Measurements from ENCODE around the gene ZBTB7C.

Gene ZBTB7C

GRCh38 chr18:48387300-48387699 is 21.9 kb downstream of the ZBTB7C start:
- Mint-ChIP-seq H3K27me3 (peaks cover 23% of the 10 kb centered on the region), H3K36me3 (no peaks in the 10 kb centered on the region), H3K27ac (no peak overlapping the region), H3K9me3 (ENCODE audit: low read depth) (no peaks in the 10 kb centered on the region), H3K4me3 (no peak overlapping the region), H3K4me1 (ENCODE audit: low read depth) (no peaks in the 10 kb centered on the region)

- H3K9me3 Mint-ChIP-seq (ENCODE audit: low read depth), result no peaks in the 10 kb centered on the region
- H3K36me3 Mint-ChIP-seq, result no peaks in the 10 kb centered on the region
- no peak overlapping the region for H3K4me3 Mint-ChIP-seq
- no peaks in the 10 kb centered on the region for H3K4me1 Mint-ChIP-seq (ENCODE audit: low read depth)
- H3K27me3 Mint-ChIP-seq, result peaks cover 22% of the 10 kb centered on the region
- no peak overlapping the region for H3K27ac Mint-ChIP-seq
Measured at GRCh38 chr18:48385596-48385995, 23.6 kb downstream of the ZBTB7C start.

GRCh38 chr18:48376934-48377333 is 32.2 kb downstream of the ZBTB7C start:
- Mint-ChIP-seq H3K27me3 (peaks cover 27% of the 10 kb centered on the region), H3K9me3 (ENCODE audit: low read depth) (no peaks in the 10 kb centered on the region), H3K4me3 (no peak overlapping the region)

GRCh38 chr18:48376406-48376805 is 32.8 kb downstream of the ZBTB7C start:
- H3K27ac Mint-ChIP-seq, result no peak overlapping the region
- no peaks in the 10 kb centered on the region for H3K9me3 Mint-ChIP-seq (ENCODE audit: low read depth)
- peaks cover 27% of the 10 kb centered on the region for H3K27me3 Mint-ChIP-seq
- H3K4me1 Mint-ChIP-seq (ENCODE audit: low read depth), result no peaks in the 10 kb centered on the region
- no peak overlapping the region for H3K4me3 Mint-ChIP-seq
- H3K36me3 Mint-ChIP-seq, result no peaks in the 10 kb centered on the region

More at GRCh38 chr18:48376934-48377333, 32.2 kb downstream of the ZBTB7C start:
- Mint-ChIP-seq H3K36me3 (no peaks in the 10 kb centered on the region), H3K27ac (no peak overlapping the region), H3K4me1 (ENCODE audit: low read depth) (no peaks in the 10 kb centered on the region)

- Mint-ChIP-seq H3K9me3 (ENCODE audit: low read depth) (no peaks in the 10 kb centered on the region), H3K4me1 (ENCODE audit: low read depth) (no peaks in the 10 kb centered on the region), H3K27ac (no peak overlapping the region), H3K4me3 (no peak overlapping the region), H3K27me3 (peaks cover 22% of the 10 kb centered on the region), H3K36me3 (no peaks in the 10 kb centered on the region)
Measured at GRCh38 chr18:48375150-48375800, 33.9 kb downstream of the ZBTB7C start.

- H3K4me3 Mint-ChIP-seq, result no peak overlapping the region
- H3K27ac Mint-ChIP-seq, result no peak overlapping the region
- peaks cover 19% of the 10 kb centered on the region for H3K27me3 Mint-ChIP-seq
- H3K9me3 Mint-ChIP-seq (ENCODE audit: low read depth), result peaks cover 1% of the 10 kb centered on the region
- no peaks in the 10 kb centered on the region for H3K36me3 Mint-ChIP-seq
- H3K4me1 Mint-ChIP-seq (ENCODE audit: low read depth), result no peaks in the 10 kb centered on the region
Measured at GRCh38 chr18:48374423-48375149, 34.6 kb downstream of the ZBTB7C start.

GRCh38 chr18:48371854-48372602 is 37.2 kb downstream of the ZBTB7C start:
- Mint-ChIP-seq H3K4me1 (ENCODE audit: low read depth) (no peaks in the 10 kb centered on the region), H3K36me3 (no peaks in the 10 kb centered on the region), H3K9me3 (ENCODE audit: low read depth) (peaks cover 5% of the 10 kb centered on the region), H3K27me3 (peaks cover 14% of the 10 kb centered on the region), H3K4me3 (no peak overlapping the region), H3K27ac (no peak overlapping the region)

- no peaks in the 10 kb centered on the region for H3K4me1 Mint-ChIP-seq (ENCODE audit: low read depth)
- H3K27ac Mint-ChIP-seq, result no peak overlapping the region
- H3K9me3 Mint-ChIP-seq (ENCODE audit: low read depth), result peaks cover 16% of the 10 kb centered on the region
- H3K36me3 Mint-ChIP-seq, result no peaks in the 10 kb centered on the region
- no peak overlapping the region for H3K4me3 Mint-ChIP-seq
- peaks cover 8% of the 10 kb centered on the region for H3K27me3 Mint-ChIP-seq
Measured at GRCh38 chr18:48367557-48367956, 41.6 kb downstream of the ZBTB7C start.

- Mint-ChIP-seq H3K4me3 (no peak overlapping the region), H3K36me3 (no peaks in the 10 kb centered on the region), H3K27me3 (peaks cover 8% of the 10 kb centered on the region), H3K9me3 (ENCODE audit: low read depth) (peaks cover 16% of the 10 kb centered on the region), H3K4me1 (ENCODE audit: low read depth) (no peaks in the 10 kb centered on the region), H3K27ac (no peak overlapping the region)
Measured at GRCh38 chr18:48365965-48366364, 43.2 kb downstream of the ZBTB7C start.

- no peaks in the 10 kb centered on the region for H3K4me1 Mint-ChIP-seq (ENCODE audit: low read depth)
- peaks cover 11% of the 10 kb centered on the region for H3K9me3 Mint-ChIP-seq (ENCODE audit: low read depth)
- no peak overlapping the region for H3K27ac Mint-ChIP-seq
- H3K27me3 Mint-ChIP-seq, result peaks cover 14% of the 10 kb centered on the region
- no peak overlapping the region for H3K4me3 Mint-ChIP-seq
- H3K36me3 Mint-ChIP-seq, result no peaks in the 10 kb centered on the region
Measured at GRCh38 chr18:48364146-48364545, 45.0 kb downstream of the ZBTB7C start.

- Mint-ChIP-seq H3K9me3 (ENCODE audit: low read depth) (peaks cover 11% of the 10 kb centered on the region), H3K4me1 (ENCODE audit: low read depth) (no peaks in the 10 kb centered on the region), H3K36me3 (no peaks in the 10 kb centered on the region), H3K27ac (no peak overlapping the region), H3K27me3 (peaks cover 14% of the 10 kb centered on the region), H3K4me3 (no peak overlapping the region)
Measured at GRCh38 chr18:48363175-48363574, 46.0 kb downstream of the ZBTB7C start.

GRCh38 chr18:48361801-48362200 is 47.4 kb downstream of the ZBTB7C start:
- H3K27ac Mint-ChIP-seq, result no peak overlapping the region
- no peaks in the 10 kb centered on the region for H3K36me3 Mint-ChIP-seq
- peaks cover 11% of the 10 kb centered on the region for H3K9me3 Mint-ChIP-seq (ENCODE audit: low read depth)
- no peaks in the 10 kb centered on the region for H3K4me1 Mint-ChIP-seq (ENCODE audit: low read depth)
- H3K27me3 Mint-ChIP-seq, result peaks cover 16% of the 10 kb centered on the region
- H3K4me3 Mint-ChIP-seq, result no peak overlapping the region

GRCh38 chr18:48360376-48361021 is 48.7 kb downstream of the ZBTB7C start:
- Mint-ChIP-seq H3K4me3 (no peak overlapping the region), H3K9me3 (ENCODE audit: low read depth) (peaks cover 10% of the 10 kb centered on the region), H3K4me1 (ENCODE audit: low read depth) (no peaks in the 10 kb centered on the region), H3K27me3 (peaks cover 14% of the 10 kb centered on the region), H3K36me3 (no peaks in the 10 kb centered on the region), H3K27ac (no peak overlapping the region)

GRCh38 chr18:48359626-48360025 is 49.6 kb downstream of the ZBTB7C start:
- H3K4me1 Mint-ChIP-seq (ENCODE audit: low read depth), result no peaks in the 10 kb centered on the region
- no peak overlapping the region for H3K4me3 Mint-ChIP-seq
- peaks cover 4% of the 10 kb centered on the region for H3K9me3 Mint-ChIP-seq (ENCODE audit: low read depth)
- no peaks in the 10 kb centered on the region for H3K36me3 Mint-ChIP-seq
- H3K27ac Mint-ChIP-seq, result no peak overlapping the region
- peaks cover 10% of the 10 kb centered on the region for H3K27me3 Mint-ChIP-seq

- Mint-ChIP-seq H3K27me3 (peaks cover 10% of the 10 kb centered on the region), H3K4me3 (no peak overlapping the region), H3K36me3 (no peaks in the 10 kb centered on the region), H3K4me1 (ENCODE audit: low read depth) (no peaks in the 10 kb centered on the region), H3K9me3 (ENCODE audit: low read depth) (no peaks in the 10 kb centered on the region), H3K27ac (no peak overlapping the region)
Measured at GRCh38 chr18:48358868-48359267, 50.3 kb downstream of the ZBTB7C start.

Data from activated naive CD8-positive, alpha-beta T cell (primary cell).